Fibroblast of lung (primary cell): Measurements from ENCODE around the gene RRAGD. TPM values are rescaled to one million over a fixed set of nuclear protein-coding genes. Genes with fewer than 3 reads are reported as not detected.

Experiments
- DNase-seq, 2 donors: peaks; one replicate each; pipeline versions ENCODE4 v3.0.0 to v3.0.0-alpha.2; 2010; ENCODE audit warnings: low read depth in 2 of 2
- H2AFZ ChIP-seq: 2 replicates; pipeline ENCODE4 v1.5.1; 2012; ENCODE audit warnings: low read length, control low read depth, inconsistent platforms
- H3K27ac ChIP-seq: 2 replicates; pipeline ENCODE4 v1.5.1; 2011; ENCODE audit warnings: low read length, control low read depth; ENCODE audit not compliant: insufficient read depth
- H3K27me3 ChIP-seq: 2 replicates; pipeline ENCODE4 v1.5.1; 2011; ENCODE audit warnings: mild to moderate bottlenecking, low read length; ENCODE audit not compliant: control insufficient read depth, insufficient read depth
- H3K36me3 ChIP-seq: 2 replicates; pipeline ENCODE4 v1.5.1; 2011; ENCODE audit warnings: low read length; ENCODE audit not compliant: control insufficient read depth, insufficient read depth
- H3K4me1 ChIP-seq: 2 replicates; pipeline ENCODE4 v1.5.1; 2011; ENCODE audit warnings: low read length; ENCODE audit not compliant: control insufficient read depth, insufficient read depth; ENCODE audit errors: extremely low read depth
- H3K4me2 ChIP-seq: 2 replicates; pipeline ENCODE4 v1.5.1; 2011; ENCODE audit warnings: low read length, control low read depth; ENCODE audit not compliant: insufficient read depth; ENCODE audit errors: extremely low read depth
- H3K4me3 ChIP-seq, 4 experiments: fragments of 200-600 bp in 1 of 4; sonication (generic) in 1 of 4; replicated peaks in 1 of 4; 2 replicates each; pipeline ENCODE4 v1.5.1; 2011 to 2016; ENCODE audit warnings: low read length in 4 of 4, low read depth in 3 of 4, mild to moderate bottlenecking in 3 of 4, control low read depth in 2 of 4, inconsistent platforms in 1 of 4, mixed read lengths in 1 of 4; ENCODE audit not compliant: insufficient read depth in 1 of 4; ENCODE audit errors: control extremely low read depth in 1 of 4
- H3K79me2 ChIP-seq: 2 replicates; pipeline ENCODE4 v1.5.1; 2012; ENCODE audit warnings: mild to moderate bottlenecking, low read length, inconsistent platforms; ENCODE audit not compliant: control insufficient read depth, insufficient read depth
- H3K9ac ChIP-seq: 2 replicates; pipeline ENCODE4 v1.5.1; 2011; ENCODE audit warnings: mild to moderate bottlenecking, low read length, control low read depth; ENCODE audit not compliant: insufficient read depth
- H3K9me3 ChIP-seq: 2 replicates; pipeline ENCODE4 v1.5.1; 2012; ENCODE audit warnings: low read depth, low read length; ENCODE audit not compliant: control insufficient read depth, insufficient read depth
- H4K20me1 ChIP-seq: 2 replicates; pipeline ENCODE4 v1.5.1; 2011; ENCODE audit warnings: low read length; ENCODE audit not compliant: control insufficient read depth, insufficient read depth; ENCODE audit errors: extremely low read depth
- EZH2 ChIP-seq: IDR thresholded peaks from 2 replicates; pipeline ENCODE4 v1.5.1; 2012; ENCODE audit warnings: low read length, control low read depth, mild to moderate bottlenecking; ENCODE audit errors: missing control alignments
- polyA plus RNA-seq, 2 donors: library from polyadenylated mRNA; depleted of rRNA in 1 of 2; stranded (reverse) in 1 of 2; unstranded in 1 of 2; fragments of >200 nt; gene quantifications; 2 replicates each; pipeline ENCODE4 v1.2.1, GENCODE V29; 2011 to 2012; ENCODE audit warnings: missing spikeins in 1 of 2
- total RNA-seq: library from RNA; depleted of rRNA; stranded (reverse); fragments of >200 nt; gene quantifications from 2 replicates; pipeline ENCODE4 v1.2.1, GENCODE V29; 2014
- TF ChIP-seq, protein P1 (sequence below), 2 donors: IDR thresholded peaks in 1 of 2; conservative IDR thresholded peaks in 1 of 2; 1 replicate in 1 of 2; 2 replicates in 1 of 2; pipeline ENCODE4 v1.5.1; 2011 to 2012; ENCODE audit warnings: low read length in 2 of 2, control low read depth in 1 of 2, inconsistent platforms in 1 of 2, low read depth in 1 of 2, mild to moderate bottlenecking in 1 of 2

Gene RRAGD
- total and polyA plus RNA-seq, 2 donors (not counting 1 experiment from before 2014, with no cell fraction given), result 0.07 to 1.8 TPM

DNA sequence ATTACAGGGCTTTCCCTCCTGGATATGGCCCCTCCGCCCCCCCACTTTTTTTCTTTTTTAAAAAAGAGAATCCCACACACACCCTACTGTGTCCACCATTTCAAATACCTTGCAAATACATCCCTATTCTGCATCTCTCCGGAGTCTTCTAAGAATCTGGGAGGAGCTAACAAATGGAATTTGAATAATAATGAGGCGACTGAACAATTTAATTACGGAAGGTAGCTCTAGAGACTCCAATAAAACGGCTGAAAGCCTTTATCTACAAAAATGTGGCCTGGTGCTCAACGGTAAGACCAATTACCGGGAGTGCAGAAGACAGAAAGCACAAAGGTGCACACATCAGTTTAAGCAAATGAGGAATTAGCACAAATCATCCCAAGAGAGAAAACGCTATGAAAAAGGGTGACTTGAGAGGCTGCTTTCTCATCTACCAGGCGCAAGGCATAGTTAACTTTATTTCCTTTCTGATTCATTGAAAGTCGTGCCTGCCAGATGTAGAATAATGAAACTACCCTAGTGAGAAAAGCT, 1.8 kb downstream of the RRAGD start:
- H3K4me2 ChIP-seq, result no peak overlapping the region
- no peaks in the 10 kb centered on the region for H3K9me3 ChIP-seq
- no peak for TF ChIP-seq EZH2
- TF ChIP-seq, protein P1, sequence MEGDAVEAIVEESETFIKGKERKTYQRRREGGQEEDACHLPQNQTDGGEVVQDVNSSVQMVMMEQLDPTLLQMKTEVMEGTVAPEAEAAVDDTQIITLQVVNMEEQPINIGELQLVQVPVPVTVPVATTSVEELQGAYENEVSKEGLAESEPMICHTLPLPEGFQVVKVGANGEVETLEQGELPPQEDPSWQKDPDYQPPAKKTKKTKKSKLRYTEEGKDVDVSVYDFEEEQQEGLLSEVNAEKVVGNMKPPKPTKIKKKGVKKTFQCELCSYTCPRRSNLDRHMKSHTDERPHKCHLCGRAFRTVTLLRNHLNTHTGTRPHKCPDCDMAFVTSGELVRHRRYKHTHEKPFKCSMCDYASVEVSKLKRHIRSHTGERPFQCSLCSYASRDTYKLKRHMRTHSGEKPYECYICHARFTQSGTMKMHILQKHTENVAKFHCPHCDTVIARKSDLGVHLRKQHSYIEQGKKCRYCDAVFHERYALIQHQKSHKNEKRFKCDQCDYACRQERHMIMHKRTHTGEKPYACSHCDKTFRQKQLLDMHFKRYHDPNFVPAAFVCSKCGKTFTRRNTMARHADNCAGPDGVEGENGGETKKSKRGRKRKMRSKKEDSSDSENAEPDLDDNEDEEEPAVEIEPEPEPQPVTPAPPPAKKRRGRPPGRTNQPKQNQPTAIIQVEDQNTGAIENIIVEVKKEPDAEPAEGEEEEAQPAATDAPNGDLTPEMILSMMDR (conservative IDR thresholded peaks at IDR 0.05 in 1 of 2, IDR thresholded peaks at IDR 0.05 in 1 of 2; ENCODE audit: low read depth in 1 of 2, low read length in 2 of 2), result no peak
- H3K9ac ChIP-seq, result no peak overlapping the region
- no peak overlapping the region for H2AFZ ChIP-seq
- H3K27me3 ChIP-seq, result peaks cover 33% of the 10 kb centered on the region
- H3K4me3 ChIP-seq, result no peak overlapping the region
- H3K79me2 ChIP-seq, result no peaks in the 10 kb centered on the region
- H3K36me3 ChIP-seq, result no peaks in the 10 kb centered on the region
- H4K20me1 ChIP-seq, result no peaks in the 10 kb centered on the region
- H3K27ac ChIP-seq, result no peak overlapping the region
- DNase-seq, result no peak
- no peaks in the 10 kb centered on the region for H3K4me1 ChIP-seq

DNA sequence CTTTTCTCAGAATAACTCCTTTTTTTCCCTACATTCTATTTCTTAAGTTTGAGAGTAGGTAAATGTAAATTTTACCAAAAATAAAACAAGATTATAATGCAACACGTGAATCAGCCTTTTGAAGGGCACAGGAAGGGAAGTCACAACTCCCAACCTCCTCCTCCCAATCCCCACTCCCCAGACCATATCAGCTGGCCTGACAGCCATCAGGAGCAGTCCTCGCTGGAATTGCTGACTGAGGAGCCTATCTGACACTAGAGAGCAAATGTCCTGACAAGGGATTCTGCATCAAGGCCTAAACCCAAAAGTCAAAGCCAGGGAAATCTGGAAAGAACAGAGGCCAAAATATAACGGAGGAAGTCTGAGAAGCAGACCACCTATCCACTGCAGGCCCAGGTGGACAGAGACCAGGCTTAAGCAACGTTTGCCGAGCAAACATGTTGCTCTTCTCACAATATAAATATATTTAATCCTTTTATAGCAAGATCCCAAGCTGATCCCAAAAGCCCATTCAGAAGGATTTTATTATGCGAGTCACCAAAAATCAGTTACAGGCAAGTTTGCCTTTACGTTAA, 2.5 kb downstream of the RRAGD start:
- no peaks in the 10 kb centered on the region for H3K36me3 ChIP-seq
- no peak overlapping the region for H3K4me2 ChIP-seq
- H3K27me3 ChIP-seq, result peaks cover 33% of the 10 kb centered on the region
- DNase-seq, result no peak
- H3K79me2 ChIP-seq, result no peaks in the 10 kb centered on the region
- H3K4me1 ChIP-seq, result no peaks in the 10 kb centered on the region
- no peak overlapping the region for H3K4me3 ChIP-seq
- H4K20me1 ChIP-seq, result no peaks in the 10 kb centered on the region
- H3K9me3 ChIP-seq, result no peaks in the 10 kb centered on the region
- H3K27ac ChIP-seq, result no peak overlapping the region
- H3K9ac ChIP-seq, result no peak overlapping the region
- no peak for TF ChIP-seq EZH2
- TF ChIP-seq, protein P1 (conservative IDR thresholded peaks at IDR 0.05 in 1 of 2, IDR thresholded peaks at IDR 0.05 in 1 of 2; ENCODE audit: low read depth in 1 of 2, low read length in 2 of 2), result no peak
- H2AFZ ChIP-seq, result no peak overlapping the region

DNA sequence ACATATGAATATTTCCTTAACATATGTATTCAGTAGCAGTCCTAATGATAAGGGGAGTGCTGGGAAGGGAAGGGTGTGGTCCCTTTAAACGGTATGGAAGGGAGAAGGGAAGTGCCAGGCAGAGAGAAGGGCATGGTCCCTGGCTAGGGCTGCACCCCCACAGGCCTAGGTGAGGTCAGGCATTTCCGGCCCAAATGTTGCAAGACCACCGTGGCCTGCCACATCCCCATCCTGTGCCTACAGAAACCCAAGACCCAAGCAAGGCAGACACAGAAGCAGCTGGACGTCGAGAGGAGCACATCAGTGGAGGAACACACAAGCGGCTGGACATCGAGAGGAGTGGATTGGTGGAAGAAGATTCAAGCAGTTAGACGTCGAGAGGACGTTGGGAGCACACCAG, 5.9 kb downstream of the RRAGD start:
- Histone ChIP-seq H4K20me1 (no peaks in the 10 kb centered on the region), H3K4me3 (no peak overlapping the region), H3K9ac (no peak overlapping the region), H3K9me3 (no peaks in the 10 kb centered on the region), H3K4me2 (no peak overlapping the region), H3K36me3 (no peaks in the 10 kb centered on the region), H2AFZ (no peak overlapping the region), H3K27ac (no peak overlapping the region), H3K4me1 (no peaks in the 10 kb centered on the region), H3K79me2 (no peaks in the 10 kb centered on the region), H3K27me3 (peaks cover 4% of the 10 kb centered on the region)
- TF ChIP-seq EZH2, result no peak
- TF ChIP-seq, protein P1 (conservative IDR thresholded peaks at IDR 0.05 in 1 of 2, IDR thresholded peaks at IDR 0.05 in 1 of 2; ENCODE audit: low read depth in 1 of 2, low read length in 2 of 2), result no peak
- DNase-seq, result no peak
